ENCODE measurements around the gene KCNQ1. TPM values are rescaled to one million over a fixed set of nuclear protein-coding genes. Genes with fewer than 3 reads are reported as not detected.

The KCNQ1 gene
- total RNA-seq, 2 donors from 2014 or later: 51.4 to 55.8 TPM

DNA sequence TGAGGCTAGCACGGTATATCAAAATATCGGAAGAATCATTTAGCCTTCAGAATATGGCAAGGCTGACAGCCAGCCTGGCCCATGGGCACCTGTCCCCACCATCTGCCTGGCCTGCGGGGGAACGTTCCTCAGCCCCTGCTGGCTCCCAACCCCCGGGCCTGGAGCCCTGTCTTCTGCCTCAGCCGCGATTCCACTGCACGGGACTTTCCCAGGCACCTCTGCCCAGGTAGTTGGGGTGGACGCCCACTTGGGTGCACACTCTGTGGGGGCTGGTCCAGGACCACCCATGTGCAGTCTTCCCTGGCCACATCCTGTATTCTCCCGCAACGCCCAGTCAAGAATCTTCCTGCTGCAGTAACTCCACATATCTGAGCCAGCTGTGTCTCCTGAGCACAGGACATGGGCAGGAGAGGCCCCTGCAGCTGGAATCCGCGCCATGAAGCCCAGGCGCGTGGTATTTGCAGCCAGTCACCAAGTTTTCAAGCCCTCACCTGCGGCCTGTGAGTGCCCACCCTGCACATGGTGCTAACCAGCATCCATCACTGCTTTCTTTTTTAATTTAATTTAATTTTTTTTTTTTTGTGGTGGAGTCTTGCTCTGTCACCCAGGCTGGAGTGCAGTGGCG lies 77.9 kb downstream of the KCNQ1 start:
- Histone ChIP-seq H3K4me3 (no peak overlapping the region), H3K9me3 (no peaks in the 10 kb centered on the region), H3K27ac (no peak overlapping the region), H3K36me3 (no peaks in the 10 kb centered on the region), H3K9ac (ENCODE audit: low read depth in 2 of 2, low read length in 2 of 2) (no peak overlapping the region), H3K4me1 (peaks cover 7% of the 10 kb centered on the region), H3K27me3 (no peaks in the 10 kb centered on the region)
- intact Hi-C loops (cut with DNase I): loop anchor here (10.0 kb wide), 1 partner anchor 318 kb away; no protein-coding TSS in a partner anchor
- no peak for TF ChIP-seq CTCF (IDR thresholded peaks at IDR 0.05)
- peak; percentile 12 for DNase-seq

DNA sequence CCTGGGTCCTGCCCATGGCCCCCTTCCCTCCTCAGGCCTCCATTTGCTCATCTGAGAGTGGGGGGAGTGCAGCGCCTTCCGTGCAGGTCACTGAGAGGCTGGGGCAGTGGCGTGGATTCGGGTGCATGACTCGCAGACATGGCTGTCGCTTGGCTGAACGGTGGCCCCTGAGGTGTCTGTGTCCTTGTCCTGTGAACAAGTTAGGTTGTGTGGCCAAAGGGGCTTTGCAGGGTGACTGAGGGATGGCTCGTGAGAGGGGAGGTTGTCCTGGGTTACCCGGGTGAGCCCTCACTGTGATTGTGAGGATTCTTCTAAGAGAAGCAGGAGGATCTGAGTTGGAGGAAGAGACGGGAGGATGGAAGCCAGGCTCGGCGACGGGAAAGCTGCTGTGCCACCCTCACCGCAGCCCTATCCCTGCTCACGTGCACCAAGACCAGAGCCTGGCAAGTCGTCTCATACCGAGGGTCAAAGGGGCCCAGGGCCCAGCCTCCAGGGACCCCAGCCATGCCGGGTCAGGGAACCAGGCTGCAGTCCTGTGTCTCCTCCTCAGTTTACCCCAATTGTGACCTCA lies 79.1 kb downstream of the KCNQ1 start:
- Histone ChIP-seq H3K9me3 (no peaks in the 10 kb centered on the region), H3K4me3 (no peak overlapping the region), H3K27me3 (no peaks in the 10 kb centered on the region), H3K27ac (no peak overlapping the region), H3K9ac (ENCODE audit: low read depth in 2 of 2, low read length in 2 of 2) (no peak overlapping the region), H3K4me1 (peaks cover 7% of the 10 kb centered on the region), H3K36me3 (no peaks in the 10 kb centered on the region)
- intact Hi-C loops (cut with DNase I): loop anchor here (10.0 kb wide), 1 partner anchor 319 kb away; no protein-coding TSS in a partner anchor
- no peak for DNase-seq
- TF ChIP-seq CTCF (IDR thresholded peaks at IDR 0.05): no peak

- H3K4me3 ChIP-seq: no peak overlapping the region
- no peaks in the 10 kb centered on the region for H3K36me3 ChIP-seq
- intact Hi-C loops (cut with DNase I): loop anchor here (10.0 kb wide), 1 partner anchor 320 kb away; no protein-coding TSS in a partner anchor
- no peak for TF ChIP-seq CTCF (IDR thresholded peaks at IDR 0.05)
- H3K27ac ChIP-seq: no peak overlapping the region
- H3K9ac ChIP-seq (ENCODE audit: low read depth in 2 of 2, low read length in 2 of 2): peak overlapping the region in 1 of 2 donors; percentile 31
- peak; percentile 19 for DNase-seq
- H3K9me3 ChIP-seq: no peaks in the 10 kb centered on the region
- H3K27me3 ChIP-seq: no peaks in the 10 kb centered on the region
- H3K4me1 ChIP-seq: peaks cover 7% of the 10 kb centered on the region
These were observed 79.8 kb downstream of the KCNQ1 start for GRCh38 chr11:2524446-2525165.

DNA sequence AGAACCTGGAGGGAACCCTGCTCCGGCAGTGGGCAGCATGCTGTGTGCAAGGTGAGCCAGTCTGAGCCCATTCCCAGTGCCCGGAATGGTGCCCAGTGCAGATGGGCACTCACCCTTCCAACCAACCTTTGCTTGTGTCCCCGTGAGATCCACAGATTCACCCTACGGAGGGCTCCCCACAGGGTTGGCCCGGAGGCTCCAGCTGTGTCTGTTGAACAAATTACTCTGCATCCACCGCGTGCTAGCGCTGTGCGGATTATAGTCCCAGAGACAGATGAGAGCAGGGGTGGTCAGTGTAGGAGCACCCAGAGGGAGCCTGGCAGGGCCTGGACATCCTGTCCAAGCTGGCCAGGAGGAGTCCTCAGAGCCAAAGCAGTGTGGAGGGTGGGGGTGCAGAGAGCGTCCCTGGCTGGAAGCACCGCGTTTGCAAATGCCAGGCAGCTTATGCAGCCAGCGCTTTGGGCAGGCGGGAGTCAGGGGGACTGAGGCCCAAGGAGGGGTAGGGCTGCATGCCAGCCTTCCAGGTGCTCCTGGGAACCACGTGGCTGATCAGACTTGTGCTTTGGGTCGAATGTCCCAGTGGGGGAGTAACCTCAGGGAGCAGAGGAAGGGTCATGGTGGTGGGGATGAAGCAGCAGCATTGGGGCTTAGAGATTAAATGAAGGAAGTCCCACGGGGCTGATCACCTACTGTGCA lies 80.5 kb downstream of the KCNQ1 start:
- no peak overlapping the region for H3K4me3 ChIP-seq
- intact Hi-C loops (cut with DNase I): loop anchor here (10.0 kb wide), 1 partner anchor 321 kb away; no protein-coding TSS in a partner anchor
- no peak overlapping the region for H3K27ac ChIP-seq
- no peaks in the 10 kb centered on the region for H3K27me3 ChIP-seq
- H3K9me3 ChIP-seq: no peaks in the 10 kb centered on the region
- no peak for TF ChIP-seq CTCF (IDR thresholded peaks at IDR 0.05)
- DNase-seq: peak; percentile 18
- H3K36me3 ChIP-seq: no peaks in the 10 kb centered on the region
- peak overlapping the region in 1 of 2 donors; percentile 31 for H3K9ac ChIP-seq (ENCODE audit: low read depth in 2 of 2, low read length in 2 of 2)
- peaks cover 7% of the 10 kb centered on the region for H3K4me1 ChIP-seq
